KOPT-K1 (cell line): ENCODE measurements around the gene CHEK2.
"Not testable (repeated sequence)": the region's sequence is repeated elsewhere in the genome, so short reads cannot be mapped to it uniquely, and the experiment has no call there.

Source experiments
- H3K27ac ChIP-seq: fragments of 200-600 bp; sonication (generic); 2 replicates; pipeline ENCODE4 v1.5.1; 2016; ENCODE audit warnings: antibody characterized with exemption, mild to moderate bottlenecking, low read depth, low read length; ENCODE audit not compliant: poor library complexity, severe bottlenecking
- H3K36me3 ChIP-seq: fragments of 200-600 bp; sonication (generic); 2 replicates; pipeline ENCODE4 v1.5.1; 2017; ENCODE audit warnings: antibody characterized with exemption, mild to moderate bottlenecking, low read length, moderate library complexity; ENCODE audit not compliant: insufficient read depth
- H3K9me3 ChIP-seq: fragments of 200-600 bp; sonication (generic); 2 replicates; pipeline ENCODE4 v1.5.1; 2017; ENCODE audit warnings: antibody characterized with exemption, low read length, mild to moderate bottlenecking; ENCODE audit not compliant: insufficient read depth, poor library complexity, severe bottlenecking

CHEK2 gene

GRCh38 chr22:28718044-28718443 is 23.6 kb downstream of the CHEK2 start:
- H3K36me3 ChIP-seq = peaks cover 72% of the 10 kb centered on the region
- no peak overlapping the region for H3K27ac ChIP-seq
- H3K9me3 ChIP-seq = no peaks in the 10 kb centered on the region

DNA sequence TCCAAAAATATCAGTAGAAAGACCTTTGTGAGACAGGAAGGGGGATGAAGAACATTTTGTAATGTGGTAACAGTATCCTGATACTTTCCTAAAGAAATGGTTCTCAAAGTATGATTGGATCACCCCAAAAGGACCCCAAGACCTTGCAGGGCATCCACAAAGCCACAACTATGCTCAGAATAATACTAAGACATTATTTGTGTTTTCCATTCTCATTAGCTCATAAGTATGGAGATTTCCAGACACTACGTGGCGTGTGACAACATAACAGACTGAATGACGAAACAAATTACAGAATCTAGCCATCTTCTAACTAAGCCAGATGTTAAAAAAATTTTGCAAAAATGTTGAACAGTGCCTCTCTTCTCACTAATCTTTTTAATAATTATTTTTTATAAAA is 24.9 kb downstream of the CHEK2 start:
- H3K27ac ChIP-seq = no peak overlapping the region
- H3K36me3 ChIP-seq = peaks cover 77% of the 10 kb centered on the region
- no peaks in the 10 kb centered on the region for H3K9me3 ChIP-seq

GRCh38 chr22:28715611-28716010 is 26.0 kb downstream of the CHEK2 start:
- Histone ChIP-seq H3K9me3 (no peaks in the 10 kb centered on the region), H3K27ac (no peak overlapping the region), H3K36me3 (peaks cover 77% of the 10 kb centered on the region)

DNA sequence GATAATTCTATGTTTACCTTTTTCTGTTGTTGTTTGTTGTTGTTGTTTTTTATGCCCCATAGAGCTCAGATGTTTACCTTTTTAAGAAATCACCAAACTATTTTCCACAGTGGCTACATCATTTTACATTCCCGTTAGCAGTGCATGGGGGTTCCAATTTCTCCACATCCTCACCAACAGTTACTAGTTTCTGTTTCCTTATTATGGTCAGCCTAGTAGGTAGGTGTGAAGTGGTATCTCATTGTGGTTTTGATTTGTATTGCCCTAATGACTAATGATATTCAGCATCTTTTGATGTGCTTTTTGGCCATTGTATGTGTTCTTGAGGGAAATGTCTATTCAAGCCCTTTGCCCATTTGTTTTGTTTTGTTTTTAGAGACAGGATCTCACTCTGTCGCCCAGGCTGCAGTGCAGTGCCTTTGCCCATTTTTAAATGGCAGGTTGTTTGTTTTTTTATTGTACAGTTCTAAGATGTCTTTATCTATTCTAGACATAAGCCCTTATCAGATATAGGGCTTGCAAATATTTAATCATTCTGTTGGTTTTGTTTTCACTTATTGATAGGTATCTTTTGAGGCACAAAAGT is 27.5 kb downstream of the CHEK2 start:
- H3K36me3 ChIP-seq = peaks cover 82% of the 10 kb centered on the region
- H3K27ac ChIP-seq = no peak overlapping the region
- H3K9me3 ChIP-seq = no peaks in the 10 kb centered on the region

GRCh38 chr22:28711820-28712777 is 29.5 kb downstream of the CHEK2 start:
- Histone ChIP-seq H3K9me3 (no peaks in the 10 kb centered on the region), H3K27ac (no peak overlapping the region), H3K36me3 (peaks cover 88% of the 10 kb centered on the region)

- Histone ChIP-seq H3K27ac (no peak overlapping the region), H3K36me3 (peaks cover 89% of the 10 kb centered on the region), H3K9me3 (no peaks in the 10 kb centered on the region)
Measured at GRCh38 chr22:28711341-28711740, 30.3 kb downstream of the CHEK2 start.

DNA sequence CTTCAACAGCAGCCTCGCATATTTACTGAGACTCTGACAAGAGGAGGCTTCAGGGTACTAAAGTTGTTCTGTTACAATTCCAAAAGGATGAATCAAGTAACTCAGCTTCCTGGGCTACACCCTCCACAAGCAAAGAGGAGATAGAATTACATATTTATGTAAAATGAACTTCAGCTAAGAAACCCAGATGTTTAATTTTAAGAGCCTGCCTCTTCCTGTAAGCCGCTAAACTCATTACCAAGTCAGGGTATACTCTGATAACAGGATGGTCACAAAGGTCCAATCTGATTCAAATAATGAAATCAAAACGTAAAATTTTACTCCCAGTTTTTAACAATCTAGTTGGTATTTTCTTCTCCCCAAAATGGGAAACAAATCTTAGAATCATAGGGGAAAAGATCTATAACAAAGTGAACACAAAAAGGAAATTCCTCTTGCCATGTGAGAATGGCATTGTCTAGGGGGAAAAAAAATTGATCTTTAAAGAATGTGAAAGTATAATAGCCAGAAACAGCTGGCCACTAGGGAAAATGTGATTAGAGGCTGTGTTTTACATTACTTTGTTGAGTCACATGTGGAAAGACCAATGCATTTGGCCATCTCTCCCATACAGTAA is 30.9 kb downstream of the CHEK2 start:
- H3K9me3 ChIP-seq = no peaks in the 10 kb centered on the region
- H3K27ac ChIP-seq = no peak overlapping the region
- H3K36me3 ChIP-seq = peaks cover 92% of the 10 kb centered on the region

DNA sequence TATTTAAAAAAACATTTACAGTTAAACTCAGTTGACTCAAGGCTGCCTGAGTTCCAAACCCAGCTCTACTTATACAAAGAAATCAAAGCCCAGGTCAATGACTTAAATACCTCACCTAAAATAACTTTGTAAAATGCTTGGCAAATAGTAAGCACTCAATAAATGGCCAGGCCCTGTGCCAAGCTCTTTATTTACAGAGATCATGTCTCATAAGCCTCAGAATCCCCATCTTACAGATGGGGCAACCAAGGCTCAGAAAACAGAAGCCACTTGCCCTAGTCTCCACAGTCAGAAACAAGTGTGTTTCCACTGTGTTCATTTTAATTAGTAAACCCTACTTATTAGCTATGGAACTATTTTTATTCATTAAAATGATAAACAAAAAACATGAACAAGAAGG is 31.5 kb downstream of the CHEK2 start:
- Histone ChIP-seq H3K27ac (no peak overlapping the region), H3K9me3 (no peaks in the 10 kb centered on the region), H3K36me3 (peaks cover 94% of the 10 kb centered on the region)

DNA sequence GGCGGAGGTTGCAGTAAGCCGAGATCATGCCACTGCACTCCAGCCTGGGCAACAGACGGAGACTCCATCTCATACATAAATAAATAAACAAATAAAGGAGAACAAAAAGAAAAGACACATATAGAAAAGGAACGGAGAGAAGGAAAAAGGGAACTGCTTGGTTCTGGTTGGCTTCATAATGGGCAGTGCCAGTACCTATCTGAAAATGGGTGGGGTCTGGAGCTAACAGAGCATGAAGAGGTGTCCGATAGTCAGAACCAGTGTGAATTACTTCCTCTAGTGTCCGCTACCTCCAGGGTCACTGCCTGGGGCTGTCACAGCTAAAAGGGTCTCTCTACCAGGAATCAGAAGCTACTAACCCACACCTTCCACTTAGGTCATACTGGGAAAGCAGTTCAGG is 34.8 kb downstream of the CHEK2 start:
- Histone ChIP-seq H3K27ac (no peak overlapping the region), H3K36me3 (peaks cover 79% of the 10 kb centered on the region), H3K9me3 (no peaks in the 10 kb centered on the region)

GRCh38 chr22:28703436-28703835 is 38.2 kb downstream of the CHEK2 start:
- H3K36me3 ChIP-seq = peaks cover 59% of the 10 kb centered on the region
- no peak overlapping the region for H3K27ac ChIP-seq
- H3K9me3 ChIP-seq = no peaks in the 10 kb centered on the region

DNA sequence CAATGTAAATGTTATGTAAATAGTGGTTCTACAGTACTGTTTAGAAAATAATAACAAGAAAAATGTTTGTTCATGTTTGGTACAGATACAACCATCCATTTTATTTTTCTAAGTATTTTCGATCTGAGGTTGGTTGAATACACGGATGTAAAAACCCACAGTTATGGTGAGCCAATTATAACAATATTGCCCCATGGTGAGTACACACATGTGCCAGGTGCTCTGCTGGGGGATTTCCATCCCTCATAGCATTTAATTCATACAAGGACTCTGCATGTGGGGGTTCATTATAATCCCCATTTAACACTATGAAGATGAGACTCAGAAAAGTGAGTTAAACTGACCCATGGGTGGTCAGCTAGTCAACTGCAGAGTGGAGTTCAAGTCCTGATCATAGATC is 38.7 kb downstream of the CHEK2 start:
- Histone ChIP-seq H3K36me3 (peaks cover 56% of the 10 kb centered on the region), H3K27ac (no peak overlapping the region), H3K9me3 (no peaks in the 10 kb centered on the region)

- H3K9me3 ChIP-seq, H3K27ac ChIP-seq: not testable (repeated sequence)
- H3K36me3 ChIP-seq = peaks cover 41% of the 10 kb centered on the region
Measured at GRCh38 chr22:28693041-28693760, 48.4 kb downstream of the CHEK2 start.

- peaks cover 43% of the 10 kb centered on the region for H3K36me3 ChIP-seq
- H3K9me3 ChIP-seq, H3K27ac ChIP-seq: not testable (repeated sequence)
Measured at GRCh38 chr22:28689796-28690195, 51.8 kb downstream of the CHEK2 start.

- H3K27ac ChIP-seq, H3K9me3 ChIP-seq: not testable (repeated sequence)
- H3K36me3 ChIP-seq = peaks cover 14% of the 10 kb centered on the region
Measured at GRCh38 chr22:28682966-28683365, 58.7 kb downstream of the CHEK2 start.
